MCF 10A (cell line): ENCODE results near the gene GSK3B. TPM values are rescaled to one million over a fixed set of nuclear protein-coding genes. Genes with fewer than 3 reads are reported as not detected.

Source experiments
- BruUV-seq: library from RNA; stranded (reverse); fragments of 400-500 nt; replicated peaks from 2 replicates; lab custom pipeline; 2021; lab: Mats Ljungman, UMichigan
- CTCF ChIA-PET: fragments of 300-600 bp; sonication (Branson Sonifier 250); formaldehyde crosslinking; extraction: SDS; loops from one replicate; lab custom pipeline; 2021; ENCODE audit warnings: antibody characterized with exemption, inconsistent platforms; lab: Yijun Ruan, JAX
- POLR2A ChIA-PET: fragments of 300-600, 350-650 bp; sonication (Branson Sonifier 250); formaldehyde crosslinking; extraction: SDS; loops from one replicate; lab custom pipeline; 2020; ENCODE audit warnings: antibody characterized with exemption, inconsistent platforms; lab: Yijun Ruan, JAX
- DNase-seq: peaks from one replicate; pipeline ENCODE4 v3.0.0-alpha.2; 2018; ENCODE audit not compliant: unreplicated experiment
- H3K27ac Mint-ChIP-seq: one replicate; pipeline ENCODE4 v1.8.0; 2022; ENCODE audit warnings: mild to moderate bottlenecking, low read depth, mixed read lengths; ENCODE audit not compliant: unreplicated experiment
- H3K27me3 Mint-ChIP-seq: one replicate; pipeline ENCODE4 v1.8.0; 2022; ENCODE audit warnings: mixed read lengths; ENCODE audit not compliant: insufficient read depth, unreplicated experiment
- H3K36me3 Mint-ChIP-seq: one replicate; pipeline ENCODE4 v1.8.0; 2022; ENCODE audit warnings: mild to moderate bottlenecking, moderate library complexity, mixed read lengths; ENCODE audit not compliant: insufficient read depth, unreplicated experiment
- H3K4me1 Mint-ChIP-seq: one replicate; pipeline ENCODE4 v1.8.0; 2022; ENCODE audit warnings: mixed read lengths; ENCODE audit not compliant: insufficient read depth, unreplicated experiment
- H3K4me3 Mint-ChIP-seq: one replicate; pipeline ENCODE4 v1.8.0; 2022; ENCODE audit warnings: mild to moderate bottlenecking, moderate library complexity, mixed read lengths; ENCODE audit not compliant: unreplicated experiment
- H3K9me3 Mint-ChIP-seq: one replicate; pipeline ENCODE4 v1.8.0; 2022; ENCODE audit warnings: mixed read lengths; ENCODE audit not compliant: unreplicated experiment
- intact Hi-C: fragments of 100-400 bp; cut with micrococcal nuclease; formaldehyde crosslinking; loops from 2 replicates; pipeline ENCODE4 v1.14.1; 2022
- total RNA-seq: library from RNA; stranded (reverse); gene quantifications from 2 replicates; pipeline ENCODE4 v1.2.3, GENCODE V29; 2022
- TF ChIP-seq, protein P1 (sequence below): fragments of 200-600 bp; IDR thresholded peaks from one replicate; pipeline ENCODE4 v1.8.0; 2022; ENCODE audit warnings: antibody characterized with exemption, mild to moderate bottlenecking; ENCODE audit not compliant: unreplicated experiment

Gene GSK3B
- total RNA-seq, 1 experiment from 2014 or later = 71.5 TPM

DNA sequence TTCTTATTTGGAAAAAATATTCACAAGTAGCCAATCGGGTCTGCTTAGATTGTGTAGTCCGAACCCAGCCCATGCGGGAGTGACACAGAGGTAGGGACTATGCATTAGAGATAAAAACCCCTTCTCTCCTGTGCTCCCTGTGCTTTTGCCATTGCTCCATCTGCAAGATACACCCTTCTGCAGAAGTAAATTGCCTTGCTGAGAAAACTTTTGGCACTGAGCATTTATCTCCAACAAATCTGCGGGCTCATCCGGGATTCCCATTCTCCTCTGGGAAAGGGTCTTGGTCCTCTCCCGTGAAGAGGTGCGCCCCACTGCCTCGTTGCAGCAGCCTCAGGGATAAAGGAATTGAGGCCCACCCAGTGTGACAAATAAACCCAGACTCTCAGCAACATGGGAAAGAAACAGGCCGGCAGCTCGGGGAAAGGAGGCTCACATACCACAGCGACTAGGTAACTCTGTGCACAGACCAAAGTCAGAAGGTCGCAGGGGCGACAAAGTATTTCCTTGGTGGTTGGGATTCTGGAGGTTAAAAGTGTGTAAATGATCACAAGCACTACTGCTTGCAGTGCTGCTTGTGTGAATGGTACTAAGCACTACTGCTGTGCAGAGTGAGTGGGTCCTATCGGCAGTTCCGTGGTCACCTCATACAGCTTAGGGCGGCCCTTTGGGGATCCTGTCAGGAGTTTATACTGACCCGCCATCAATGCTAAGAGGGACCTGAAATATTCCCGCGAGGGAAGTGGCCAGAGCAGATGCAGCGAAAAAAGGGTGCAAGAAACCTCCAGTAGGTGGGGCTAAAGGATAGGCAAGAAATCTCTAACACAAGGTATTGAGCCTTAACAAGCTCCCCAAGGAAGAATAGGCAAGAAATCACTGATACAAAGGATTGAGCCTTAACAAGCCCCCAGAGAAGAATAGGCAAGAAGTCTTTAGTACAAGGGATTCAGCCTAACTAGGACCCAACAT lies 54.3 kb downstream of the GSK3B start:
- H3K36me3 Mint-ChIP-seq = peaks cover 7% of the 10 kb centered on the region
- CTCF ChIA-PET = interaction anchor here (0.6 to 1.5 kb wide), 3 partner anchors 13 to 32 kb away, joined by 3 to 5 read pairs (median 5); no protein-coding TSS in a partner anchor

DNA sequence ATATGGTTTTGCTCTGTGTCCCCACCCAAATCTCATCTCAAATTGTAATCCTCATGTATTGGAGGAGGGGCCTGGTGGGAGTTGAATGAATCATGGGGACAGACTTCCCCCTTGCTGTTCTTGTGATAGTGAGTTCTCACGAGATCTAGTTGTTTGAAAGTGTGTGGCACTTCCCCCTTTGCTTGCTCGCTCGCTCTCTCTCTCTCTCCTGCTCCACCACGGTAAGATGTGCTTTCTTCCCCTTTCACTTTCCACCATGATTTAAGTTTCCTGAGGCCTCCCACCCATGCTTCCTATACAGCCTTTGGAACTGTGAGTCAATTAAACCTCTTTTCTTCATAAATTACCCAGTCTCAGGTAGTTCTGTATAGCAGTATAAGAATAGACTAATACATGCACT lies 60.7 kb downstream of the GSK3B start:
- no TSS peak for BruUV-seq
- no peak overlapping the region for H3K27ac Mint-ChIP-seq
- peaks cover 7% of the 10 kb centered on the region for H3K9me3 Mint-ChIP-seq

More for the DNA sequence above, 54.3 kb downstream of the GSK3B start:
- Mint-ChIP-seq H3K9me3 (peaks cover 31% of the 10 kb centered on the region), H3K27me3 (no peaks in the 10 kb centered on the region), H3K4me3 (no peak overlapping the region), H3K4me1 (peaks cover 7% of the 10 kb centered on the region), H3K27ac (no peak overlapping the region)
- POLR2A ChIA-PET = no interaction called here
- TF ChIP-seq, protein P1, sequence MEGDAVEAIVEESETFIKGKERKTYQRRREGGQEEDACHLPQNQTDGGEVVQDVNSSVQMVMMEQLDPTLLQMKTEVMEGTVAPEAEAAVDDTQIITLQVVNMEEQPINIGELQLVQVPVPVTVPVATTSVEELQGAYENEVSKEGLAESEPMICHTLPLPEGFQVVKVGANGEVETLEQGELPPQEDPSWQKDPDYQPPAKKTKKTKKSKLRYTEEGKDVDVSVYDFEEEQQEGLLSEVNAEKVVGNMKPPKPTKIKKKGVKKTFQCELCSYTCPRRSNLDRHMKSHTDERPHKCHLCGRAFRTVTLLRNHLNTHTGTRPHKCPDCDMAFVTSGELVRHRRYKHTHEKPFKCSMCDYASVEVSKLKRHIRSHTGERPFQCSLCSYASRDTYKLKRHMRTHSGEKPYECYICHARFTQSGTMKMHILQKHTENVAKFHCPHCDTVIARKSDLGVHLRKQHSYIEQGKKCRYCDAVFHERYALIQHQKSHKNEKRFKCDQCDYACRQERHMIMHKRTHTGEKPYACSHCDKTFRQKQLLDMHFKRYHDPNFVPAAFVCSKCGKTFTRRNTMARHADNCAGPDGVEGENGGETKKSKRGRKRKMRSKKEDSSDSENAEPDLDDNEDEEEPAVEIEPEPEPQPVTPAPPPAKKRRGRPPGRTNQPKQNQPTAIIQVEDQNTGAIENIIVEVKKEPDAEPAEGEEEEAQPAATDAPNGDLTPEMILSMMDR = no peak
- no TSS peak for BruUV-seq
- intact Hi-C loops = no loop called here
- peak; percentile 5 for DNase-seq

DNA sequence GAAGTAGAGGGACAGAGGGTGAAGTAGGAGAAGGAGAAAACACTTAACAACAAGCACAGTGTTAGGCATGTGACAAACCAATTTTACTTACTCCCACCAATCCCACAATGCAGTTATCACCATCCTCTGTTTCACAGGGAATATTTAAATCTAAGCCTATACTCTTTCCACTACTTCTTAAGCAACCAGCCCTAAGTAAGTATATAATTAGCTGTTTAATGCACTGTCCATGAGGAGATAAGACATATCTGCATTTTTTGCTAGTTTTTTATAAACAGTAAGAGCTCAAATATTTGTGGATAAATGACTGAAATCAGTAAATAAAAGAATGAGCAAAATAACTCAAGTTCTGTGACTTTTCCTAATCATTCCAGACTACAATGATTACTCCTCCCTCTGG lies 62.7 kb downstream of the GSK3B start:
- Mint-ChIP-seq H3K27me3 (no peaks in the 10 kb centered on the region), H3K4me1 (peaks cover 24% of the 10 kb centered on the region), H3K27ac (no peak overlapping the region), H3K36me3 (peaks cover 10% of the 10 kb centered on the region), H3K4me3 (no peak overlapping the region), H3K9me3 (peaks cover 7% of the 10 kb centered on the region)
- DNase-seq = no peak
- intact Hi-C loops = no loop called here
- TF ChIP-seq, protein P1 = no peak
- no TSS peak for BruUV-seq
- ChIA-PET CTCF (interaction anchor here (0.6 to 0.9 kb wide), 3 partner anchors 18 to 122 kb away, joined by 3 read pairs; no protein-coding TSS in a partner anchor), POLR2A (interaction anchor here (1.0 to 1.1 kb wide), 2 partner anchors 12 to 13 kb away, joined by 3 read pairs; no protein-coding TSS in a partner anchor)

More for the DNA sequence above, 60.7 kb downstream of the GSK3B start:
- ChIA-PET POLR2A (no interaction called here), CTCF (no interaction called here)
- DNase-seq = no peak
- TF ChIP-seq, protein P1 = no peak
- no peaks in the 10 kb centered on the region for H3K27me3 Mint-ChIP-seq
- peaks cover 18% of the 10 kb centered on the region for H3K4me1 Mint-ChIP-seq
- H3K36me3 Mint-ChIP-seq = peaks cover 3% of the 10 kb centered on the region
- intact Hi-C loops = no loop called here
- no peak overlapping the region for H3K4me3 Mint-ChIP-seq

DNA sequence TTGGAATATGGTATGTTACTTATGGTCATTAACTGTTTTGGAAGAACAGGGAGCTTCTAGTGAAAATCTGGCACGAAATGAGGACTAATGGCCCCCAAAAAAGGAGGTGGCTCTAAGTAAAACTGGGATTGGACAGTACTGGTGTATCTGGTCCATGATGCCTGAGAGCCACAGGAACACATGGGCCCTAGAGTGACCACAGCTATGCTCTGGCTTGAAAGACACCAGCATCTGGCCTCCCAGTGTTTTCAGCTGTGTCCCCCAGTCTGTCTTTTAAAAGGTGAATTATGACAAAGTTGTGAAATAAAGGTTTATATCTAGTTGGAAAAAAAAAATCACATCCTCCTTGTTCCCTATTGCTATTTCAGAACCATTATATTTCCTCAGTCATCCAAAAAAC lies 64.5 kb downstream of the GSK3B start:
- no peak overlapping the region for H3K4me3 Mint-ChIP-seq
- intact Hi-C loops = no loop called here
- DNase-seq = no peak
- POLR2A ChIA-PET = interaction anchor here (1.1 to 1.7 kb wide), 3 partner anchors 9 to 66 kb away, joined by 3 to 6 read pairs (median 4); no protein-coding TSS in a partner anchor
- peaks cover 34% of the 10 kb centered on the region for H3K4me1 Mint-ChIP-seq
- CTCF ChIA-PET = no interaction called here
- TF ChIP-seq, protein P1 = no peak
- H3K27me3 Mint-ChIP-seq = no peaks in the 10 kb centered on the region
- peaks cover 7% of the 10 kb centered on the region for H3K9me3 Mint-ChIP-seq
- peaks cover 10% of the 10 kb centered on the region for H3K36me3 Mint-ChIP-seq
- H3K27ac Mint-ChIP-seq = no peak overlapping the region
- no TSS peak for BruUV-seq
